ENCODE measurements around the gene SPAG9.

SPAG9 gene

GRCh38 chr17:50967795-50968194 is 152.9 kb downstream of the SPAG9 start:
- no peak for DNase-seq (ENCODE audit: low read depth, low spot score)
- no peak overlapping the region for H3K4me3 ChIP-seq (ENCODE audit: low read length)

- no peak overlapping the region for H3K4me3 ChIP-seq (ENCODE audit: low read length)
- DNase-seq (ENCODE audit: low read depth, low spot score): no peak
Measured at GRCh38 chr17:50966163-50966666, 154.5 kb downstream of the SPAG9 start.

- DNase-seq (ENCODE audit: low read depth, low spot score): no peak
- no peak overlapping the region for H3K4me3 ChIP-seq (ENCODE audit: low read length)
Measured at GRCh38 chr17:50963139-50963538, 157.5 kb downstream of the SPAG9 start.

GRCh38 chr17:50961282-50962220 is 159.1 kb downstream of the SPAG9 start:
- H3K4me3 ChIP-seq (ENCODE audit: low read length): no peak overlapping the region

GRCh38 chr17:50959341-50959740 is 161.3 kb downstream of the SPAG9 start:
- no peak for DNase-seq (ENCODE audit: low read depth, low spot score)
- H3K4me3 ChIP-seq (ENCODE audit: low read length): no peak overlapping the region

More at GRCh38 chr17:50961282-50962220, 159.1 kb downstream of the SPAG9 start:
- no peak for DNase-seq (ENCODE audit: low read depth, low spot score)

GRCh38 chr17:50957600-50958575 is 162.8 kb downstream of the SPAG9 start:
- no peak overlapping the region for H3K4me3 ChIP-seq (ENCODE audit: low read length)
- DNase-seq (ENCODE audit: low read depth, low spot score): no peak

GRCh38 chr17:50956750-50957523 is 163.7 kb downstream of the SPAG9 start:
- H3K4me3 ChIP-seq (ENCODE audit: low read length): no peak overlapping the region
- DNase-seq (ENCODE audit: low read depth, low spot score): peak; percentile 46

- DNase-seq (ENCODE audit: low read depth, low spot score): no peak
- H3K4me3 ChIP-seq (ENCODE audit: low read length): no peak overlapping the region
Measured at GRCh38 chr17:50956409-50956749, 164.3 kb downstream of the SPAG9 start.

GRCh38 chr17:50955667-50956120 is 165.0 kb downstream of the SPAG9 start:
- no peak for DNase-seq (ENCODE audit: low read depth, low spot score)

GRCh38 chr17:50955160-50955559 is 165.5 kb downstream of the SPAG9 start:
- no peak overlapping the region for H3K4me3 ChIP-seq (ENCODE audit: low read length)
- no peak for DNase-seq (ENCODE audit: low read depth, low spot score)

More at GRCh38 chr17:50955667-50956120, 165.0 kb downstream of the SPAG9 start:
- H3K4me3 ChIP-seq (ENCODE audit: low read length): no peak overlapping the region

GRCh38 chr17:50954641-50955121 is 166.0 kb downstream of the SPAG9 start:
- H3K4me3 ChIP-seq (ENCODE audit: low read length): no peak overlapping the region
- DNase-seq (ENCODE audit: low read depth, low spot score): no peak

- DNase-seq (ENCODE audit: low read depth, low spot score): no peak
- no peak overlapping the region for H3K4me3 ChIP-seq (ENCODE audit: low read length)
Measured at GRCh38 chr17:50953831-50954601, 166.7 kb downstream of the SPAG9 start.

GRCh38 chr17:50953518-50953830 is 167.2 kb downstream of the SPAG9 start:
- no peak overlapping the region for H3K4me3 ChIP-seq (ENCODE audit: low read length)
- no peak for DNase-seq (ENCODE audit: low read depth, low spot score)

- no peak for DNase-seq (ENCODE audit: low read depth, low spot score)
- no peak overlapping the region for H3K4me3 ChIP-seq (ENCODE audit: low read length)
Measured at GRCh38 chr17:50952889-50953288, 167.8 kb downstream of the SPAG9 start.

GRCh38 chr17:50952013-50952412 is 168.7 kb downstream of the SPAG9 start:
- no peak overlapping the region for H3K4me3 ChIP-seq (ENCODE audit: low read length)
- DNase-seq (ENCODE audit: low read depth, low spot score): no peak

GRCh38 chr17:50949989-50950877 is 170.4 kb downstream of the SPAG9 start:
- DNase-seq (ENCODE audit: low read depth, low spot score): no peak
- no peak overlapping the region for H3K4me3 ChIP-seq (ENCODE audit: low read length)
